Lung (tissue), 12 donors: ENCODE data around the gene FOXE3. TPM values are rescaled to one million over a fixed set of nuclear protein-coding genes. Genes with fewer than 3 reads are reported as not detected.

Experiments used
- ATAC-seq: fragments of 200-7000 bp; cut with Tn5 transposase; one replicate; pipeline ENCODE4 v1.9.1; 2020; ENCODE audit warnings: moderate number of reproducible peaks; ENCODE audit not compliant: insufficient read depth, low FRiP score
- DNase-seq, 3 donors: peaks; one replicate each; pipeline ENCODE4 v3.0.0-alpha.2; 2013 to 2017
- H3K27ac ChIP-seq, 2 donors: one replicate each; pipeline ENCODE4 v1.5.1; 2013; ENCODE audit warnings: mild to moderate bottlenecking in 2 of 2, moderate library complexity in 2 of 2, control low read depth in 1 of 2, inconsistent platforms in 1 of 2, low read depth in 1 of 2, low read length in 1 of 2
- H3K27me3 ChIP-seq, 3 donors: one replicate each; pipeline ENCODE4 v1.5.1; 2013; ENCODE audit warnings: low read length in 2 of 3; ENCODE audit not compliant: control insufficient read depth in 3 of 3, insufficient read depth in 3 of 3
- H3K36me3 ChIP-seq, 4 donors: one replicate each; pipeline ENCODE4 v1.5.1; 2013; ENCODE audit warnings: low read length in 4 of 4, mild to moderate bottlenecking in 1 of 4, moderate library complexity in 1 of 4; ENCODE audit not compliant: control insufficient read depth in 4 of 4, insufficient read depth in 4 of 4
- H3K4me1 ChIP-seq, 5 donors: one replicate each; pipeline ENCODE4 v1.5.1; 2013; ENCODE audit warnings: low read length in 5 of 5, mild to moderate bottlenecking in 2 of 5, moderate library complexity in 1 of 5; ENCODE audit not compliant: control insufficient read depth in 5 of 5, insufficient read depth in 5 of 5
- H3K4me3 ChIP-seq: one replicate; pipeline ENCODE4 v1.5.1; 2013; ENCODE audit warnings: mild to moderate bottlenecking, control low read depth, moderate library complexity
- H3K9ac ChIP-seq, 2 donors: one replicate each; pipeline ENCODE4 v1.5.1; 2013; ENCODE audit warnings: low read length in 2 of 2, control low read depth in 1 of 2; ENCODE audit not compliant: insufficient read depth in 1 of 2
- H3K9me3 ChIP-seq, 4 donors: one replicate each; pipeline ENCODE4 v1.5.1; 2013; ENCODE audit warnings: low read length in 3 of 4, mild to moderate bottlenecking in 1 of 4, moderate library complexity in 1 of 4; ENCODE audit not compliant: control insufficient read depth in 4 of 4, insufficient read depth in 3 of 4
- WGBS, 2 donors: extraction: QIAGEN DNeasy Blood & Tissue Kit; methylation state at CpG; one replicate each; pipeline ENCODE4 v1.1.7; 2013; 5-methylcytosine and 5-hydroxymethylcytosine counted together
- polyA plus RNA-seq, 2 donors: library from polyadenylated mRNA; stranded (reverse); fragments of 200-250 nt; gene quantifications; one replicate each; pipeline ENCODE4 v1.2.1, GENCODE V29; 2013
- total RNA-seq, 2 donors: library from RNA; depleted of rRNA in 1 of 2; stranded (reverse); fragments of >200 nt in 1 of 2; gene quantifications; one replicate each; pipeline ENCODE4 v1.2.1, GENCODE V29; 2014 to 2021
- TF ChIP-seq, protein P1 (sequence below): IDR thresholded peaks from 2 replicates; pipeline ENCODE4 v1.5.1; 2012; ENCODE audit warnings: mild to moderate bottlenecking; ENCODE audit errors: control extremely low read depth, extremely low read depth
- donor health status: control.
- donor health status: control.
- donor health status: Bipolar disorder and iron deficiency.
- donor health status: healthy.
- donor health status: DM: yes; HTN: yes; CAD: no.

FOXE3 gene
- total and polyA plus RNA-seq, 4 donors, result 0.01 TPM; not detected in 3

DNA sequence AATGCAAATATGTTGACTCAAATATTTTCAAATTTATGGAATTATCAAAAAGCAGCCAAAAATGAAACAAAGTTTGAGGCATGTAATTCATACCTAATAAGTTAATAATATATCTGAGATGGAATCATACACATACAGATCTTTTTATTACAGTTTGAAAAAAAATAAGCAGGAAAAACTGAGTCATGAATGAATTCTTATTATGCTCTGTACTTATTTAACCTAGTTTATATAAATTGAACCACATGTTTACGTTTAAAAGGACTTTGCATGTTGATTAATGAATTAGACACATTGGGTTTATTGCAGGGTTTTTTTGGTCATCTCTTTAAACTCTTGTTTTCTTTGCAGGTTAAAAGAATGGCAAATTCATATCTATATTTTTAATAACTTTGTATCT lies 41.6 kb upstream of the FOXE3 start:
- no peak for ATAC-seq
- H3K27me3 ChIP-seq, result no peaks in the 10 kb centered on the region
- no peak overlapping the region for H3K4me3 ChIP-seq
- H3K9ac ChIP-seq, result no peak overlapping the region
- H3K27ac ChIP-seq, result no peak overlapping the region
- peaks cover 4 to 28% (median 16%) of the 10 kb centered on the region in 4 donors for H3K36me3 ChIP-seq
- 81 to 93% methylated on average over 1 of the region's 1 CpG for WGBS, 2 donors
- TF ChIP-seq, protein P1, sequence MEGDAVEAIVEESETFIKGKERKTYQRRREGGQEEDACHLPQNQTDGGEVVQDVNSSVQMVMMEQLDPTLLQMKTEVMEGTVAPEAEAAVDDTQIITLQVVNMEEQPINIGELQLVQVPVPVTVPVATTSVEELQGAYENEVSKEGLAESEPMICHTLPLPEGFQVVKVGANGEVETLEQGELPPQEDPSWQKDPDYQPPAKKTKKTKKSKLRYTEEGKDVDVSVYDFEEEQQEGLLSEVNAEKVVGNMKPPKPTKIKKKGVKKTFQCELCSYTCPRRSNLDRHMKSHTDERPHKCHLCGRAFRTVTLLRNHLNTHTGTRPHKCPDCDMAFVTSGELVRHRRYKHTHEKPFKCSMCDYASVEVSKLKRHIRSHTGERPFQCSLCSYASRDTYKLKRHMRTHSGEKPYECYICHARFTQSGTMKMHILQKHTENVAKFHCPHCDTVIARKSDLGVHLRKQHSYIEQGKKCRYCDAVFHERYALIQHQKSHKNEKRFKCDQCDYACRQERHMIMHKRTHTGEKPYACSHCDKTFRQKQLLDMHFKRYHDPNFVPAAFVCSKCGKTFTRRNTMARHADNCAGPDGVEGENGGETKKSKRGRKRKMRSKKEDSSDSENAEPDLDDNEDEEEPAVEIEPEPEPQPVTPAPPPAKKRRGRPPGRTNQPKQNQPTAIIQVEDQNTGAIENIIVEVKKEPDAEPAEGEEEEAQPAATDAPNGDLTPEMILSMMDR, result no peak
- no peaks in the 10 kb centered on the region for H3K9me3 ChIP-seq
- DNase-seq, result no peak
- H3K4me1 ChIP-seq, result no peaks in the 10 kb centered on the region

DNA sequence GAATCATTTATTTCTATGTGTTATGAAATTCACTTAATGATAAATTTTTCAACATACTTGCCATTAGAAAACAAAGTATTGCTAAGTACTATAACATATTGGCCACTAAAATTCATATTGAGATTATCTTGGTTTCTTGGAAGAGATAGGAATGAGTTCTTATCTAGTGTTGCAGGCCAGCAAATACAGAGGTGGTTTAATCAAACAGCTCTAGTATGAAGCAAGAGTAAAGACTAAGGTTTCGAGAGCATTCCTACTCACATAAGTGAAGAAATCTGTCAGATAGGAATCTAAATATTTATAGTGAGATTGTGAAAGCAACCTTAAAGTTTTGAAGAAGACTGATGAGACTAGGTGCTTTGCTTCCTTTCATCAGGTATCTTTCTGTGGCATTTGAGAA lies 37.9 kb upstream of the FOXE3 start:
- Histone ChIP-seq H3K4me3 (no peak overlapping the region), H3K9me3 (no peaks in the 10 kb centered on the region), H3K9ac (no peak overlapping the region), H3K27me3 (no peaks in the 10 kb centered on the region), H3K36me3 (peaks cover 8 to 18% (median 10%) of the 10 kb centered on the region in 4 donors), H3K4me1 (no peaks in the 10 kb centered on the region), H3K27ac (no peak overlapping the region)
- TF ChIP-seq, protein P1, result no peak
- ATAC-seq (no peak), DNase-seq (no peak)
- WGBS, 2 donors, result 73 to 88% methylated on average over 1 of the region's 1 CpG

GRCh38 chr1:47380699-47381098 lies 35.4 kb upstream of the FOXE3 start:
- DNase-seq (no peak), ATAC-seq (no peak)
- H3K27me3 ChIP-seq, result no peaks in the 10 kb centered on the region
- peaks cover 2 to 11% (median 6%) of the 10 kb centered on the region in 4 donors for H3K36me3 ChIP-seq
- no peak overlapping the region for H3K4me3 ChIP-seq
- no peaks in the 10 kb centered on the region for H3K4me1 ChIP-seq
- TF ChIP-seq, protein P1, result no peak
- H3K9me3 ChIP-seq, result no peaks in the 10 kb centered on the region
- no peak overlapping the region for H3K9ac ChIP-seq
- H3K27ac ChIP-seq, result no peak overlapping the region
- 89 to 93% methylated on average over 5 of the region's 5 CpGs for WGBS, 2 donors

DNA sequence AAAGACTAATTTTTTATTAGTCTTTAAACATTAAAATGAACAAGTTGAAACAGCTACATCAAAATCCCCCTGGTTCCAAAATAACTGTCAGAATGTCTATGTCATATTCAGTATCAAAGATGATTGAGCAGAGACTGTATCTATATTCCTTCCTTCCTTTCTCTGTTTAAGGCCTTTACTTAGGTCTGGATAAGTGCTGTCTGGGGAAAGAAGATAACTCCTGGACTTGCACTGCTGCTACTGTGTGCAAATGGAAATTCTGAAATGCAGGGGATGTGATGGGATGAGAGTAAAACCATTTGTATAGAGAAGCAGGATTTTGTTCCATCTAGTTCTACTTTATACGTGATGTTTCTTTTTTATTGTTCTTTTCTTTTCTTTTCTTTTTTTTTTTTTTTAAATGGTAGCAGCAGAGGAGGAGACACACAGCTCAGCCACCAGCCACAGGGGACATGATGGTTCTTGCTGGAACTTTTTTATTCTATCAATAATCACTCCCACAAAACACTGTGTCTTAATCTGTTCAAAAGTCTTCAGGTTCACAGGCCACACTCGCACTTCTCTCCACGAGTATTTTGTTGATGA lies 33.6 kb upstream of the FOXE3 start:
- Histone ChIP-seq H3K27ac (no peak overlapping the region), H3K36me3 (peaks cover 0 to 11% (median 4%) of the 10 kb centered on the region in 4 donors), H3K9me3 (no peaks in the 10 kb centered on the region), H3K9ac (no peak overlapping the region), H3K4me1 (peaks cover 0 to under 1% (median 0%) of the 10 kb centered on the region in 5 donors), H3K4me3 (no peak overlapping the region), H3K27me3 (no peaks in the 10 kb centered on the region)
- no peak for ATAC-seq
- TF ChIP-seq, protein P1, result no peak
- DNase-seq, result no peak
- WGBS, 2 donors, result 88 to 90% methylated on average over 3 of the region's 3 CpGs
